IMR-90 (cell line): ENCODE data around the gene PNPLA2. TPM values are rescaled to one million over a fixed set of nuclear protein-coding genes. Genes with fewer than 3 reads are reported as not detected.
A peak's percentile ranks its signal among the peaks of the same experiment; 100 is the strongest.

Experiments
- ATAC-seq: fragments of 200-7000 bp; cut with Tn5 transposase; 2 replicates; pipeline ENCODE4 v1.9.1; 2020; ENCODE audit warnings: low read depth, mild to moderate bottlenecking, moderate library complexity
- BruUV-seq: library from RNA; stranded (reverse); fragments of 400-500 nt; replicated peaks from 2 replicates; lab custom pipeline; 2021; lab: Mats Ljungman, UMichigan
- CTCF ChIA-PET: fragments of 300-600 bp; formaldehyde crosslinking; extraction: SDS; loops from one replicate; lab custom pipeline; 2021; ENCODE audit warnings: antibody characterized with exemption; lab: Yijun Ruan, JAX
- POLR2A ChIA-PET: fragments of 300-600 bp; sonication (Branson Sonifier 250); formaldehyde crosslinking; loops from one replicate; lab custom pipeline; 2022; ENCODE audit warnings: antibody characterized with exemption; ENCODE audit not compliant: unreplicated experiment; lab: Charles Lee
- DNase-seq: peaks from one replicate; pipeline ENCODE4 v3.0.0; 2013
- H2AFZ ChIP-seq: replicated peaks from 2 replicates; pipeline ENCODE3; 2013; ENCODE audit warnings: low read length, mild to moderate bottlenecking; ENCODE audit not compliant: poor library complexity
- H2AK5ac ChIP-seq: 2 replicates; pipeline ENCODE4 v1.6.1; 2013; ENCODE audit warnings: low read depth, low read length, inconsistent platforms
- H2AK9ac ChIP-seq: replicated peaks from 2 replicates; pipeline ENCODE3; 2013; ENCODE audit warnings: mild to moderate bottlenecking, low read depth, low read length, moderate library complexity; ENCODE audit not compliant: poor library complexity
- H2BK120ac ChIP-seq: 2 replicates; pipeline ENCODE4 v1.6.1; 2013; ENCODE audit warnings: low read depth, low read length, inconsistent platforms
- H2BK15ac ChIP-seq: 3 replicates; pipeline ENCODE4 v1.6.1; 2013; ENCODE audit warnings: low read depth, low read length, inconsistent platforms
- H2BK20ac ChIP-seq: 2 replicates; pipeline ENCODE4 v1.6.1; 2013; ENCODE audit warnings: low read depth, mild to moderate bottlenecking, inconsistent platforms, low read length, moderate library complexity
- H2BK5ac ChIP-seq: 2 replicates; pipeline ENCODE4 v1.6.1; 2013; ENCODE audit warnings: mild to moderate bottlenecking, low read depth, low read length, inconsistent platforms; ENCODE audit not compliant: poor library complexity, severe bottlenecking
- H3K14ac ChIP-seq: replicated peaks from 2 replicates; pipeline ENCODE4 v1.6.1; 2013; ENCODE audit warnings: low read depth, low read length, inconsistent platforms
- H3K18ac ChIP-seq: 2 replicates; pipeline ENCODE4 v1.6.1; 2013; ENCODE audit warnings: low read depth, low read length, control low read depth
- H3K23ac ChIP-seq: 2 replicates; pipeline ENCODE4 v1.6.1; 2013; ENCODE audit warnings: low read depth, low read length, inconsistent platforms
- H3K27ac ChIP-seq: 2 replicates; pipeline ENCODE4 v1.5.1; 2013; ENCODE audit warnings: mild to moderate bottlenecking, control low read depth, low read length; ENCODE audit not compliant: insufficient read depth
- H3K27me3 ChIP-seq: 2 replicates; pipeline ENCODE4 v1.6.1; 2013; ENCODE audit warnings: low read length; ENCODE audit not compliant: control insufficient read depth, insufficient read depth
- H3K36me3 ChIP-seq: 2 replicates; pipeline ENCODE4 v1.6.1; 2013; ENCODE audit warnings: low read length, mixed read lengths; ENCODE audit not compliant: control insufficient read depth, insufficient read depth
- H3K4ac ChIP-seq: 2 replicates; pipeline ENCODE4 v1.6.1; 2013; ENCODE audit warnings: low read depth, low read length, inconsistent platforms
- H3K4me1 ChIP-seq: 2 replicates; pipeline ENCODE4 v1.6.1; 2013; ENCODE audit warnings: low read length, mixed read lengths; ENCODE audit not compliant: control insufficient read depth, insufficient read depth
- H3K4me2 ChIP-seq: 2 replicates; pipeline ENCODE4 v1.6.1; 2013; ENCODE audit warnings: low read depth, mild to moderate bottlenecking, control low read depth, low read length, moderate library complexity
- H3K4me3 ChIP-seq: 2 replicates; pipeline ENCODE4 v1.5.1; 2013; ENCODE audit warnings: low read depth, mild to moderate bottlenecking, control low read depth, low read length, moderate library complexity; ENCODE audit not compliant: insufficient read depth
- H3K56ac ChIP-seq: 2 replicates; pipeline ENCODE4 v1.6.1; 2013; ENCODE audit warnings: low read length, inconsistent platforms; ENCODE audit not compliant: insufficient read depth; ENCODE audit errors: extremely low read depth
- H3K79me1 ChIP-seq, 2 experiments: 2 replicates each; pipeline ENCODE4 v1.6.1; 2013; ENCODE audit warnings: low read length in 2 of 2, inconsistent platforms in 1 of 2, low read depth in 1 of 2
- H3K9ac ChIP-seq: 2 replicates; pipeline ENCODE4 v1.6.1; 2013; ENCODE audit warnings: low read depth, low read length, control low read depth
- H3K9me1 ChIP-seq: 2 replicates; pipeline ENCODE4 v1.6.1; 2013; ENCODE audit warnings: low read length, inconsistent platforms; ENCODE audit not compliant: insufficient read depth
- H3K9me3 ChIP-seq: 2 replicates; pipeline ENCODE4 v1.6.1; 2013; ENCODE audit warnings: low read length; ENCODE audit not compliant: control insufficient read depth, insufficient read depth
- H4K20me1 ChIP-seq: 2 replicates; pipeline ENCODE4 v1.6.1; 2013; ENCODE audit warnings: low read length, inconsistent platforms; ENCODE audit not compliant: insufficient read depth
- H4K5ac ChIP-seq: 2 replicates; pipeline ENCODE4 v1.6.1; 2013; ENCODE audit warnings: mild to moderate bottlenecking, low read depth, low read length, control low read depth
- H4K8ac ChIP-seq, 2 experiments: 2 replicates each; pipeline ENCODE4 v1.6.1; 2013; ENCODE audit warnings: low read depth in 2 of 2, low read length in 2 of 2, control low read depth in 1 of 2, inconsistent platforms in 1 of 2
- H4K91ac ChIP-seq: 2 replicates; pipeline ENCODE4 v1.6.1; 2013; ENCODE audit warnings: low read depth, low read length, inconsistent platforms; ENCODE audit not compliant: insufficient read depth
- CEBPB ChIP-seq: IDR thresholded peaks from 2 replicates; pipeline ENCODE4 v1.6.1; 2012; ENCODE audit warnings: low read depth, low read length, improper control_type of control experiment
- FOS ChIP-seq: fragments of 150-350 bp; IDR thresholded peaks from 2 replicates; pipeline ENCODE4 v1.6.1; 2016; ENCODE audit warnings: low read depth, low read length
- RCOR1 ChIP-seq: IDR thresholded peaks from 2 replicates; pipeline ENCODE4 v1.6.1; 2012; ENCODE audit warnings: mild to moderate bottlenecking, low read length, improper control_type of control experiment; ENCODE audit not compliant: insufficient replicate concordance
- WGBS, 2 experiments: methylation state at CpG; one replicate each; pipeline versions ENCODE4 v1.1.5 to v1.1.7; 2013; ENCODE audit warnings: missing lambda C conversion rate in 2 of 2; ENCODE audit not compliant: insufficient read length in 1 of 2; ENCODE audit errors: extremely low coverage in 2 of 2; 5-methylcytosine and 5-hydroxymethylcytosine counted together
- dilution Hi-C: fragments of 300-500 bp; cut with HindIII; formaldehyde crosslinking; loops from one replicate; pipeline ENCODE4 v1.14.3; 2018; ENCODE audit warnings: low sequenced_read_pairs; ENCODE audit not compliant: unreplicated experiment
- in situ Hi-C: fragments of 300-500 bp; cut with MboI; formaldehyde crosslinking; loops from 3 replicates; pipeline ENCODE4 v1.14.3; 2019; ENCODE audit warnings: low sequenced_read_pairs, inconsistent platforms, mixed read lengths
- intact Hi-C: fragments of 100-400 bp; cut with micrococcal nuclease; formaldehyde crosslinking; loops from 2 replicates; pipeline ENCODE4 v1.10.0; 2022
- polyA plus RNA-seq, 3 experiments: library from polyadenylated mRNA; depleted of rRNA; stranded (reverse); fragments of >200 nt; gene quantifications; 2 replicates each; pipeline ENCODE4 v1.2.3, GENCODE V29; 2012; ENCODE audit warnings: low replicate concordance in 1 of 3
- total RNA-seq: library from RNA; depleted of rRNA; stranded (reverse); fragments of >200 nt; gene quantifications from 2 replicates; pipeline ENCODE4 v1.2.3, GENCODE V29; 2012

PNPLA2 gene
- total and polyA plus RNA-seq, 2 of the 4 experiments (the other 2 are of a cell fraction), result 7.0 to 94.3 TPM

- H3K36me3 ChIP-seq, result peaks cover 30% of the 10 kb centered on the region
- TF ChIP-seq CEBPB (peak; percentile 96), FOS (peak; percentile 69), RCOR1 (no peak)
- POLR2A ChIA-PET, result interaction anchor here (1.8 kb wide), 1 partner anchor 16 kb away, joined by 4 read pairs; the partner anchor contains the start of gene PIDD1
- peaks cover 37% of the 10 kb centered on the region for H4K20me1 ChIP-seq
- H3K79me1 ChIP-seq, result peaks cover 19 to 29% of the 10 kb centered on the region in 2 experiments
- no peak overlapping the region for H3K56ac ChIP-seq
- H3K4ac ChIP-seq, result no peak overlapping the region
- H2BK15ac ChIP-seq, result no peak overlapping the region
- H3K27ac ChIP-seq, result peak overlapping the region; percentile 3; the same call in 1 of the 2 replicates
- peaks cover 21% of the 10 kb centered on the region for H3K4me1 ChIP-seq
- no TSS peak for BruUV-seq
- H2BK5ac ChIP-seq, result peak overlapping the region; percentile 29
- H3K14ac ChIP-seq, result no peak overlapping the region
- peak overlapping the region; percentile 99 for H3K4me2 ChIP-seq
- peak; percentile 56 for DNase-seq
- peak; percentile 2 for ATAC-seq
- peak overlapping the region; percentile 87 for H3K4me3 ChIP-seq
- CTCF ChIA-PET, result interaction anchor here (0.6 kb wide), 1 partner anchor 37 kb away, joined by 3 read pairs; no protein-coding TSS in a partner anchor
- peak overlapping the region; percentile 66 for H3K9ac ChIP-seq
- H4K8ac ChIP-seq, result 0 out of 4 replicates have a peak overlapping the region, but pooled peaks of 1 of the 2 experiments have one; percentile 12
- H2BK20ac ChIP-seq, result no peak overlapping the region
- H2AFZ ChIP-seq, result peak overlapping the region; percentile 89
- in situ Hi-C loops (no loop called here), dilution Hi-C loops (no loop called here), intact Hi-C loops (no loop called here)
- H4K91ac ChIP-seq, result no peak overlapping the region
- no peak overlapping the region for H4K5ac ChIP-seq
- no peaks in the 10 kb centered on the region for H3K9me3 ChIP-seq
- H2AK5ac ChIP-seq, result peak overlapping the region; percentile 63
- H3K23ac ChIP-seq, result no peak overlapping the region
- WGBS, 2 experiments, result 82% methylated on average over 4 of the region's 11 CpGs; no CpG with 5 or more reads in 1 of the 2 experiments
- no peak overlapping the region for H3K18ac ChIP-seq
- peaks cover 13% of the 10 kb centered on the region for H3K9me1 ChIP-seq
- H3K27me3 ChIP-seq, result no peaks in the 10 kb centered on the region
- no peak overlapping the region for H2BK120ac ChIP-seq
- peak overlapping the region; percentile 94 for H2AK9ac ChIP-seq
Observed at GRCh38 chr11:820655-821511, 2.2 kb downstream of the PNPLA2 start.
